HTR-8/SVneo (cell line): Measurements from ENCODE around the gene TRIM75.
A peak's percentile ranks its signal among the peaks of the same experiment; 100 is the strongest.
"Not testable (repeated sequence)": the region's sequence is repeated elsewhere in the genome, so short reads cannot be mapped to it uniquely, and the experiment has no call there.

ENCODE experiments used
- DNase-seq: peaks from one replicate; pipeline ENCODE4 v3.0.0; 2011; ENCODE audit warnings: low spot score, mixed read lengths; ENCODE audit not compliant: insufficient read length
- FAIRE-seq: peaks from 2 replicates; lab custom pipeline; 2011; peaks lifted over from hg19 to GRCh38; lab: Jason Lieb, UNC

The TRIM75 gene

GRCh38 chr4:165053645-165054044 lies at the start of gene TRIM75:
Gene TRIM75, plus strand, starts transcription at chr4:165053866. Its CDS starts 5,282 bp downstream, at chr4:165059148.
- no peak for FAIRE-seq

DNA sequence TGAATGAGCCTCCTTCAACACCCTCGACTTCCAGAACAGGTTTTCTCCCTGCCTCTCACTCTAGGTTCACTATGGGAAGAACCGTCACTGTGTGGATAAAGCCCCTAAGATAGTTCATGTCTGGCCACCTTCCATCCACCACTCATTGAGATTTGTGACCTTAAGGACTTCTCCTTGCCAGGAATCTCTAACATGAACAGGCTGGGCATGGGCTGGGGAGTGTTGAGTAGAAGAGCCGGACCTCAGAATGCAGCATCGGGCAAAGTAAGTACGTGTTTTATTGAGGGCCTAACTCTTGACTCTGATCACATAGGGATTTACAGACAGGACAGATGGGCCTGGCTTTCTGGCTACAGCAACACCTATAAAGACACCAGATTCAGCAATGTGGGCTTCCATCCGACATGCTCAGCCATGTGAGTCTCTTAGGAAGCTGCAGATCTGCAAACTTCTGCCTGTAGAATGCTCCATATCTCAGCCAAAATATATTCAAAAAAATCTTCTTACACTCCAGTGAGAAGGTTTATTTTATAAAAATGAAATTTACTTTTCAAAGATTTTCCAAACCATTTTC lies 48.2 kb upstream of the TRIM75 start:
- no peak for DNase-seq
- no peak for FAIRE-seq

More at GRCh38 chr4:165053645-165054044, at the start of gene TRIM75:
- no peak for DNase-seq

DNA sequence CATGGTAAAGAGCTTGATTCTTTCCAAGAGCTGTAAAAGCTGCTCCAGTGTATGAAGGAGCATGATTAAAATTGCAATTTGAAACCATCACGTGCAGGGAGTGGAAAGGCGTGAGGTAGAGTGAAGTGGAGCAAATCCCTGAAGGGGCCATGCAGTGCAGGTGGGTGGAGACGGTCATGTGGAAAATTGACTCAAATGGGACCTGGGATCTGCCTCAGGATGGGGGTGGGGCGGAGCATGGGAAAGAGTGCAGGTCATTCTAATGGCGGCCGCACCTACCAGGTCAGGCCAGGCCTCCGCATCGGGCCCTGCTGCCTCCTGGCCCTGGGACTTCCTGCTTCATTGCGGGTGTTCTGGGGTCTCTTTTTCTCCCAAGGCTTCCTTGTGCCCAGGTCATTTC lies 47.2 kb upstream of the TRIM75 start:
- FAIRE-seq, result no peak
- DNase-seq, result no peak

- no peak for DNase-seq
Measured at GRCh38 chr4:165006886-165007285, 46.8 kb upstream of the TRIM75 start.

GRCh38 chr4:165009493-165010227 lies 44.0 kb upstream of the TRIM75 start:
- FAIRE-seq, result no peak

More at GRCh38 chr4:165006886-165007285, 46.8 kb upstream of the TRIM75 start:
- FAIRE-seq, result no peak

GRCh38 chr4:165010487-165010886 lies 43.2 kb upstream of the TRIM75 start:
- DNase-seq (no peak), FAIRE-seq (no peak)

More at GRCh38 chr4:165009493-165010227, 44.0 kb upstream of the TRIM75 start:
- DNase-seq, result no peak

GRCh38 chr4:165010991-165011390 lies 42.7 kb upstream of the TRIM75 start:
- DNase-seq (no peak), FAIRE-seq (peak; percentile 20)

- DNase-seq (peak; percentile 24), FAIRE-seq (no peak)
Measured at GRCh38 chr4:165011403-165011802, 42.3 kb upstream of the TRIM75 start.

DNA sequence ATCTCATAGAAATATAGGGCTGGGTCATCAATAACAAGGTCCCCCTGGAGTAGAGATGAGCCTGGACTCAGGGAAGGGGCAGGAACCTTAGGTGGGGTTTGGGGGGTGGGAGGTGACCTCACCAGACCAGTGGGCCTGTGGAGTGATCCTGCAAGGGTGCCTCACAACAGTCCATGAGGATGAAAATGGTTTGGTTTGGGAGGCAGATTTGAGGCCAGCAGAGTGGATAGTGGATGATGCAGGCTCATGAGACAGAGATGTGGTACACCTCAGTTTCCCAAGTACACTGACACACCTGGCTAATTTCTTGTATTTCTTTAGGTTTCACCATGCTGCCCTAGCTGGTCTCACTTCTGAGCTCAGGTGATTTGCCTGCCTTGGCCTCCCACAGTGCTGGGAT lies 40.0 kb upstream of the TRIM75 start:
- no peak for DNase-seq
- no peak for FAIRE-seq

- no peak for DNase-seq
- FAIRE-seq, result peak; percentile 44
Measured at GRCh38 chr4:165016971-165017370, 36.7 kb upstream of the TRIM75 start.

DNA sequence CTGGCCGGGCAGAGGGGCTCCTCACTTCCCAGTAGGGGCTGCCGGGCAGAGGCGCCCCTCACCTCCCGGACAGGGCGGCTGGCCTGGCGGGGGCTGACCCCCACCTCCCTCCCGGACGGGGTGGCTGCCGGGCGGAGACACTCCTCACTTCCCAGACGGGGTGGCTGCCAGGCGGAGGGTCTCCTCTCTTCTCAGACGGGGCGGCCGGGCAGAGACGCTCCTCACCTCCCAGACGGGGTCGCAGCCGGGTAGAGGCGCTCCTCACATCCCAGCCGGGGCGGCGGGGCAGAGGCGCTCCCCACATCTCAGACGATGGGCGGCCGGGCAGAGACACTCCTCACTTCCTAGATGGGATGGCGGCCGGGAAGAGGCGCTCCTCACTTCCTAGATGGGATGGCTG lies 33.7 kb upstream of the TRIM75 start:
- FAIRE-seq, result not testable (repeated sequence)

DNA sequence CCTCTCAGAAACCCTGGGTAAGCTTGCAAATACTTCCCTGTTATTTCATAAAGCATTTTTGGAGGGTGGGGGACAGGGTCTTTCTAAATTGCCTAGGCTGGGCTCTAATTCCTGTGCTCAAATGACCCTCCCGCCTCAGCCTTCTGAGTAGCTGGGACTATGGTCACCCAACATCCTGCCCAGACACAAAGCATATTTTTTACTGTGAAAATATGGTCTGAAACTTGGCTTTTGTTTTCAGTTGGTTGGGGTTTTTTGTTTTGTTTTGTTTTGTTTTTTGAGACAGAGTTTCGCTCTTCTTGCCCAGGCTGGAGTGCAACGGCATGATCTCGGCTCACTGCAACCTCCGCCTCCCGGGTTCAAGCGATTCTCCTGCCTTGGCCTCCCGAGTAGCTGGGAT lies 27.9 kb upstream of the TRIM75 start:
- DNase-seq, FAIRE-seq: not testable (repeated sequence)

More for the DNA sequence above, 33.7 kb upstream of the TRIM75 start:
- not testable (repeated sequence) for DNase-seq

DNA sequence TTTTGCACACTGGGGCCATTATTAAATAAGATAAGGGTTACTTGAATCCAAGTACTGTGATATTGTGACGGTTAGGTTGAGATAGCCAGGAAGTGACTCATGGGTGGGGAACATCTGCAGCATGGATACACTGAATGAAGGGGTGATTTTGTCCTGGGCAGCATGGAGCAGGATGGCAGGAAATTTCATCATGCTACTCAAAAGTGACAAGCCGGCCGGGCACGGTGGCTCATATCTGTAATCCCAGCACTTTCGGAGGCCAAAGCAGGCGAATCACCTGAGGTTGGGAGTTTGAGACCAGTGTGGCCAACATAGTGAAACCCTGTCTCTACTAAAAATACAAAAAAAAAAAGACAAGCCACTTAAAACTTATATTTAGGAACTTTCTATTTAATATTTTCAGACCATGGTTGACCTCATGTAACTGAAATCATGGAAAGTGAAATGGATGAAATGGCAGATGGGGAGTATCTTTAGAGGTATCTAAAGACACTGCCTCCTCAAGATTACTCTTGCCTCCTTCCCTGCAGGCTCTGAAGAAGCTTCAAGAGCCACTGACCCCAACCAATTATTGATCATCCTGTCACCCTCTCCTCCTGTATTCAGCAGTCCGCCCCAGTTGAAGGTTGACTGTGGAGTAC lies 25.8 kb upstream of the TRIM75 start:
- FAIRE-seq, result peak; percentile 38
- peak; percentile 38 for DNase-seq

- no peak for DNase-seq
- no peak for FAIRE-seq
Measured at GRCh38 chr4:165031436-165032211, 22.0 kb upstream of the TRIM75 start, which contains the start of gene TRIM60. Gene TRIM60, plus strand, starts transcription at chr4:165031999. Its CDS starts 8,074 bp downstream, at chr4:165040073.

DNA sequence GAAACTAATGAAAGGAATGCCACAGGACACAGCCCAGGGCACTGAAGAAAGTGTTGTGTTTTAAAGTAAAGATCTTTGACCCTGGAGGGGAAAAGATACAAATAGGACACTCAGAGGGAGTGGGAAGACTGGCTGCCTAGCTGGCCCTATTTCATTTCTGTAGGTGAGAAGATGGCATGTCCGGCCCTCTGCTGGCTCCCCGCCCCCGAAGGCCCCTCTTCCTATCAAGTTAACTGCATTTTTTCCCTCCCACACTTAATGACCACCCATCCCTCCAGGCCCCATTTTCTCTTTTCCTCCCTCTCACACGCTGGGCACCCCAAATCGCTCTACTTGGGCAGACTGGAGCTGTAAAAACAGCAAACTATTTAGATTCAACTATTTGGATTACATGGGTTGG lies 5.5 kb upstream of the TRIM75 start:
- DNase-seq (no peak), FAIRE-seq (no peak)

DNA sequence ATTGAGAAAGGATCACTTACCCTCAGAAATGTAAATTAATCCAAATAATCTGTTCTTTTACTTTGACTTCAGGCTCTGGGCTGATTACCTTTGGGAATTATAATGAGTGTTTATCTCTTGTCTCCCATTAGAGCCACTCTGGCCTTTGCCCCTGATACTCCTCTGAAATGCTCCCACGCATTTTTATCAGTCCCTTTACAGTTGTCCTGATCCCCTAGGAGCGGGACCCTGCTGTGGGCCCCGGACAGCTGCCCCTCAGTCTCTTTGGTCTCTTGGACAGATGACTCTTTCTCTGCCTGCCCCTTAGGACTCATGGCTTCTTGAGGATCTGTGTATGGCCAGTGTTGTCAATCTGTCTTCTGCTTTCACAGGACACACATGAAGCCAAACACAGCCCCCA lies 1.0 kb upstream of the TRIM75 start:
- FAIRE-seq, result no peak
- no peak for DNase-seq

- FAIRE-seq (no peak), DNase-seq (no peak)
Measured at GRCh38 chr4:165055601-165056000, 1.9 kb downstream of the TRIM75 start.

GRCh38 chr4:165058666-165059065 lies 5.0 kb downstream of the TRIM75 start:
- FAIRE-seq, result no peak
- DNase-seq, result no peak

DNA sequence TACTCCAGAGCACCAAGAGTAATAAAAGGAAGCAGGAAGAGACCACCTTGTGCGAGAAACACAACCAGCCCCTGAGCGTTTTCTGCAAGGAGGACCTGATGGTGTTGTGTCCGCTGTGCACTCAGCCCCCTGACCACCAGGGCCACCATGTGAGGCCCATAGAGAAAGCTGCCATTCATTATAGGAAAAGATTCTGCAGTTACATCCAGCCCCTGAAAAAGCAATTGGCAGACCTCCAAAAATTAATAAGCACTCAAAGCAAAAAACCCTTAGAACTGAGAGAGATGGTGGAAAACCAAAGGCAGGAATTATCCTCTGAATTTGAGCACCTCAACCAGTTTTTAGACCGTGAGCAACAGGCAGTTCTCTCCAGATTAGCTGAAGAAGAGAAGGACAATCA lies 5.7 kb downstream of the TRIM75 start:
- DNase-seq (no peak), FAIRE-seq (no peak)

GRCh38 chr4:165060938-165061337 lies 7.3 kb downstream of the TRIM75 start:
- no peak for DNase-seq
- no peak for FAIRE-seq
